ENCODE measurements around the gene GADD45B. TPM values are rescaled to one million over a fixed set of nuclear protein-coding genes. Genes with fewer than 3 reads are reported as not detected.

Gene GADD45B
- total RNA-seq, 1 donor from 2014 or later = 291 TPM

DNA sequence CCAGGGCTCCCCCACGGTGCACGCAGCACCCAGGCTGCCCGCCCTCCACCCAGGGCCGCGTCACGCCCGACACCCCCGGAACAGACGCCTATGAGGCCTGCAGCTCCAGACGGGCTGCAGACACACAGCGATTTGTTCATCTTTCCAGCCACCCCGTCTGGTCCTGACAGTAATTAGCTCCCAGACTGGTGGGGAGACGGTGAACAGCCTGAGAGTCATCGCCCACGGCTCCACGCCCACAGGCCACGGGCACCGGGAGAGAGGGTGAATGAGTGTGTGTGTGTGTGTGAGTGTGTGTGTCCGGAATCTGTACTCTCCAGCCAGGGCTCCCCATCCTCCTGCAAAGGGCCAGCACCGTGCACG lies 18.1 kb downstream of the GADD45B start:
- no peak for ATAC-seq (ENCODE audit: low read depth)
- H3K9me3 Mint-ChIP-seq = no peaks in the 10 kb centered on the region
- ChIA-PET POLR2A (interaction anchor here (1.1 to 9.8 kb wide), 2 partner anchors 17 to 117 kb away, joined by 3 to 83 read pairs; partner anchors contain the start of gene GADD45B), CTCF (no interaction called here)
- intact Hi-C loops (cut with micrococcal nuclease) = no loop called here
- peak overlapping the region; percentile 81 for H3K4me3 Mint-ChIP-seq
- H3K27ac Mint-ChIP-seq = no peak overlapping the region
- TF ChIP-seq, protein P1, sequence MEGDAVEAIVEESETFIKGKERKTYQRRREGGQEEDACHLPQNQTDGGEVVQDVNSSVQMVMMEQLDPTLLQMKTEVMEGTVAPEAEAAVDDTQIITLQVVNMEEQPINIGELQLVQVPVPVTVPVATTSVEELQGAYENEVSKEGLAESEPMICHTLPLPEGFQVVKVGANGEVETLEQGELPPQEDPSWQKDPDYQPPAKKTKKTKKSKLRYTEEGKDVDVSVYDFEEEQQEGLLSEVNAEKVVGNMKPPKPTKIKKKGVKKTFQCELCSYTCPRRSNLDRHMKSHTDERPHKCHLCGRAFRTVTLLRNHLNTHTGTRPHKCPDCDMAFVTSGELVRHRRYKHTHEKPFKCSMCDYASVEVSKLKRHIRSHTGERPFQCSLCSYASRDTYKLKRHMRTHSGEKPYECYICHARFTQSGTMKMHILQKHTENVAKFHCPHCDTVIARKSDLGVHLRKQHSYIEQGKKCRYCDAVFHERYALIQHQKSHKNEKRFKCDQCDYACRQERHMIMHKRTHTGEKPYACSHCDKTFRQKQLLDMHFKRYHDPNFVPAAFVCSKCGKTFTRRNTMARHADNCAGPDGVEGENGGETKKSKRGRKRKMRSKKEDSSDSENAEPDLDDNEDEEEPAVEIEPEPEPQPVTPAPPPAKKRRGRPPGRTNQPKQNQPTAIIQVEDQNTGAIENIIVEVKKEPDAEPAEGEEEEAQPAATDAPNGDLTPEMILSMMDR (IDR thresholded peaks at IDR 0.05) = no peak
- H3K36me3 Mint-ChIP-seq (ENCODE audit: low read depth) = no peaks in the 10 kb centered on the region
- H3K4me1 Mint-ChIP-seq = peaks cover 49% of the 10 kb centered on the region
- DNase-seq = no peak
- peaks cover 26% of the 10 kb centered on the region for H3K27me3 Mint-ChIP-seq

DNA sequence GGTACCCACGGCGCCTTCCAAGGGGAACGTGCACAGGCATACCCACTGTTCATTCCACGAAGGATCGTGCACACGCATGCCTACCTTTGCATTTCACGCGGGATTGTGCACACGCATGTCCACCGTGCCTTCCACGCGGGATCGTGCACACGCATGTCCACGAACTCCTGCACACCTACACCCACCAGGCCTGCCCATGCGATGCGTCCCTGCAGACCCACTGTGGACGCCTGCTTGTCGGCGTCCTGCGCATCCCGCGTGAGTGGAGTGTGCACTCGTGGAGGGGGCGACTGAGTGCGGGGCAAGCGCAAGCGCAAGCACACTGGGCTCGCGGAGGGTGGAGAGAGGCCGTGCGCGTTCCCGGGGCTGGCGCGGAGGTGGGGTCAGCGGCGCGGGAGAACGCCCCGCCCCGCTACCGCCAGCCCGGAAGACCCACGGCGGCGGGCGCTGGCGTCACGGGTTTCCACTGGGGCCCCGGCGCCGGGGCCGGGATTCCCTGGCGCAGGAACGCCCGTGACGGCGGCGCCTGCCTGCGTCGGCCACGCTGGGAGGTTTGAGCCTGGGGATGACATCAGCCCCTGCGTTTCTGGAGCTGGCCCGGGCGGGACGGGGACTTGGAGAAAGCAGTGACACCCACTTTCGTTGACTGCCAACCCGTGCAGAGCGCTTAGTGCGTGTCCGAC lies 18.7 kb downstream of the GADD45B start:
- Mint-ChIP-seq H3K36me3 (ENCODE audit: low read depth) (no peaks in the 10 kb centered on the region), H3K27me3 (peaks cover 26% of the 10 kb centered on the region), H3K9me3 (no peaks in the 10 kb centered on the region), H3K4me1 (peaks cover 45% of the 10 kb centered on the region), H3K27ac (no peak overlapping the region), H3K4me3 (peak overlapping the region; percentile 81)
- intact Hi-C loops (cut with micrococcal nuclease) = loop anchor here (1.0 kb wide), 1 partner anchor 16 kb away; no protein-coding TSS in a partner anchor
- TF ChIP-seq, protein P1 (IDR thresholded peaks at IDR 0.05) = no peak
- ATAC-seq (ENCODE audit: low read depth) (peak; percentile 78), DNase-seq (peak; percentile 54)
- ChIA-PET POLR2A (interaction anchor here (0.6 to 9.8 kb wide), 6 partner anchors 12 to 111 kb away, joined by 3 to 83 read pairs (median 5); partner anchors contain the start of gene GADD45B), CTCF (interaction anchor here (1.0 kb wide), 1 partner anchor 117 kb away, joined by 4 read pairs; no protein-coding TSS in a partner anchor)

DNA sequence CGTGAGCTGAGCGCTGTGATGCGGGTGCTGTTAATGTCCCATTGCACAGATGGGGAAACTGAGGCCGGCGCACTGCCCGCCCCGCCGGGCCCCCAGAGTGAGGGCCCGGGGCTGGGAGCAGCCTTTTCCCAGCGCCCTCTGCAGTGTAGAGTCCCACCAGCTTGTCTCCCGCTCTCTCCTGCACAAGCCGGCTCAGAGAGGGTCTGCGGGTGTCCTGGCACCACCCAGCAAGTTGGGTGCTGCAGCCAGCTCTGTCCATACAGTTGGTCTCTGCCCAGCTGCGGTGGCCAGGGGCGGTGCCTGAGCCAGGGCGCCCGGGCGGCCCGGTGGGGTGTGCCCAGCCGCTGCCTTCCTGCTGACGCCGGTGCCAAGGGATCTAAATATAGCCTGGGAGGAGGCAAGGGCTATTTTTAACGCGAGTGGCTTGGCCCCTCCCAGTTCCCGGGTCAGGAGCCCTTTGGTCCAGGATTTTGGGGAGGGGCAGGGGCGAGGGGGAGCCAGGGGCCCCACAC lies 19.3 kb downstream of the GADD45B start:
- peaks cover 40% of the 10 kb centered on the region for H3K4me1 Mint-ChIP-seq
- ChIA-PET POLR2A (interaction anchor here (0.5 to 9.8 kb wide), 8 partner anchors 10 to 110 kb away, joined by 3 to 83 read pairs (median 4); partner anchors contain the start of gene GADD45B), CTCF (interaction anchor here (0.5 to 1.0 kb wide), 2 partner anchors 116 to 476 kb away, joined by 3 to 4 read pairs; no protein-coding TSS in a partner anchor)
- DNase-seq (no peak), ATAC-seq (ENCODE audit: low read depth) (peak; percentile 6)
- peaks cover 22% of the 10 kb centered on the region for H3K27me3 Mint-ChIP-seq
- H3K4me3 Mint-ChIP-seq = peak overlapping the region; percentile 72
- no peak overlapping the region for H3K27ac Mint-ChIP-seq
- H3K36me3 Mint-ChIP-seq (ENCODE audit: low read depth) = no peaks in the 10 kb centered on the region
- intact Hi-C loops (cut with micrococcal nuclease) = loop anchor here (1.0 kb wide), 1 partner anchor 17 kb away; no protein-coding TSS in a partner anchor
- TF ChIP-seq, protein P1 (IDR thresholded peaks at IDR 0.05) = no peak
- no peaks in the 10 kb centered on the region for H3K9me3 Mint-ChIP-seq

DNA sequence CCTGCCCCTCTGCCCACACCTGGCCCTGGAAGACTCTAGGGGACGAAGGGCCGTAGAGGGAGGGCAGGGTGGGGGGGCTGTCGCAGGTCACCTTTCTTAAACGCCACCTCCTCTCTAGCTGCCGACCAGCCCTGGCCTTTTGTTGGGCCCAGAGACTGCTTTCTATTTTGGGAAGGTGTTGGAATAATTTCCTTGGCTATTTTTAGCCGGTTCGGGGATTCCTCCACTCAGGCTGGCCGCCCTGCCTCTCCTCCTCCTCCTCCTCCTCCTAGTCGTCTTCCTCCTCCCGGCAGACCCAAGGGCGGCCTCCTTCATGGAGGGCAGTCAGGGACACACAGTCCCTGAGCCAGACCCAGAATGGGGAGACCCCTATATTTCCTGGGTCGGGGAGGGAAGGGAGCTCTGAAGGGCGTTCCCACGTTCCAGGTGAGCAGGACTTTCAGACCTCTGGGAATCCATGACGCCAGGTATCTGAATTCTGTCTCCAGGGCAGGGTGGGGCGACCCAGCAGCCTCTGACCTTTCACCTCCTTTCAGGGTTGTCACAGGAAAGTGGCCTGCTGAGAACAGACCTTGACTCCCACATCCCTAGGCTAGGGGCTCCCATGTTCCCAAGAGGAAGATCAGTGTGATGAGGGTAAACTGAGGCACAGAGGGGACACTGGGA lies 19.9 kb downstream of the GADD45B start:
- TF ChIP-seq, protein P1 (IDR thresholded peaks at IDR 0.05) = no peak
- no peak overlapping the region for H3K27ac Mint-ChIP-seq
- intact Hi-C loops (cut with micrococcal nuclease) = loop anchor here (1.0 kb wide), 1 partner anchor 17 kb away; no protein-coding TSS in a partner anchor
- H3K27me3 Mint-ChIP-seq = peaks cover 19% of the 10 kb centered on the region
- peak overlapping the region; percentile 50 for H3K4me3 Mint-ChIP-seq
- peaks cover 35% of the 10 kb centered on the region for H3K4me1 Mint-ChIP-seq
- DNase-seq = no peak
- ChIA-PET POLR2A (interaction anchor here (0.5 to 9.8 kb wide), 4 partner anchors 10 to 67 kb away, joined by 3 to 83 read pairs (median 4); partner anchors contain the start of gene GADD45B), CTCF (interaction anchor here (0.5 to 1.0 kb wide), 2 partner anchors 115 to 477 kb away, joined by 3 to 4 read pairs; no protein-coding TSS in a partner anchor)
- no peaks in the 10 kb centered on the region for H3K9me3 Mint-ChIP-seq
- no peaks in the 10 kb centered on the region for H3K36me3 Mint-ChIP-seq (ENCODE audit: low read depth)
- ATAC-seq (ENCODE audit: low read depth) = no peak
